ENCODE measurements around the gene CFAP20. TPM values are rescaled to one million over a fixed set of nuclear protein-coding genes. Genes with fewer than 3 reads are reported as not detected.

Gene CFAP20
- total RNA-seq, 1 experiment from 2014 or later, result 59.7 TPM

- ChIA-PET RAD21 (ENCODE audit: low non-redundant PET in 1 of 2, low total read pairs in 2 of 2, uncharacterized antibody in 2 of 2, unreplicated experiment in 2 of 2) (interaction anchor here in 1 of 2 experiments (1.4 kb wide), 1 partner anchor 97 kb away, joined by 3 read pairs; no protein-coding TSS in a partner anchor), POLR2A (interaction anchor here (0.8 to 1.3 kb wide), 2 partner anchors 97 to 543 kb away, joined by 3 to 4 read pairs; no protein-coding TSS in a partner anchor), CTCF (interaction anchor here (0.9 to 2.1 kb wide), 7 partner anchors 21 to 102 kb away, joined by 3 to 16 read pairs (median 4); no protein-coding TSS in a partner anchor)
- H3K9ac ChIP-seq (ENCODE audit: low read length), result no peak overlapping the region
- peaks cover 6 to 8% of the 10 kb centered on the region in 2 experiments; a peak in 2 of 4 replicates for H3K36me3 ChIP-seq (ENCODE audit: control insufficient read depth in 1 of 2, insufficient read depth in 2 of 2, low read length in 2 of 2)
- peaks cover 3 to 8% of the 10 kb centered on the region in 2 experiments; a peak in 2 of 4 replicates for H3K4me1 ChIP-seq (ENCODE audit: control insufficient read depth in 1 of 2, insufficient read depth in 2 of 2, low read length in 2 of 2)
- H4K20me1 ChIP-seq (ENCODE audit: insufficient read depth), result peaks cover 12% of the 10 kb centered on the region; the same call in 1 of the 2 replicates
- no peak overlapping the region for H2AFZ ChIP-seq (ENCODE audit: low read depth, low read length, poor library complexity, severe bottlenecking)
- intact Hi-C loops (cut with micrococcal nuclease), result no loop called here
- no TSS peak for BruUV-seq (replicated peaks)
- DNase-seq (ENCODE audit: low read depth, low spot score) (no peak), ATAC-seq (no peak)
- H3K9me3 ChIP-seq (ENCODE audit: control insufficient read depth in 1 of 2, insufficient read depth in 1 of 2, low read depth in 1 of 2, low read length in 2 of 2), result no peaks in the 10 kb centered on the region
- no peak overlapping the region for H3K4me3 ChIP-seq (replicated peaks in 1 of 2; ENCODE audit: low read depth in 1 of 2, low read length in 2 of 2)
- no peak overlapping the region for H3K4me2 ChIP-seq (ENCODE audit: low read length)
- TF ChIP-seq ZBTB33 (IDR thresholded peaks at IDR 0.05; ENCODE audit: extremely low read depth, insufficient replicate concordance, low read length) (no peak), YY1 (IDR thresholded peaks at IDR 0.05; ENCODE audit: extremely low read depth, insufficient replicate concordance, low read depth, low read length) (no peak), ZFX (IDR thresholded peaks at IDR 0.05) (no peak), CTCF (IDR thresholded peaks at IDR 0.05 in 2 of 3, conservative IDR thresholded peaks at IDR 0.05 in 1 of 3; ENCODE audit: borderline replicate concordance in 1 of 3, insufficient read depth in 1 of 3, low read depth in 2 of 3, low read length in 2 of 3) (no peak), JUND (IDR thresholded peaks at IDR 0.05) (no peak), ZNF274 (IDR thresholded peaks at IDR 0.05; ENCODE audit: low read depth, low read length) (no peak), POLR2A (IDR thresholded peaks at IDR 0.05; ENCODE audit: borderline replicate concordance, extremely low read depth, insufficient read depth, insufficient read length) (no peak), ATF3 (IDR thresholded peaks at IDR 0.05) (no peak), SRF (IDR thresholded peaks at IDR 0.05; ENCODE audit: low read depth) (no peak)
- H3K9me2 ChIP-seq (ENCODE audit: insufficient read depth), result no peaks in the 10 kb centered on the region
- H3K27ac ChIP-seq (ENCODE audit: low read depth, low read length), result no peak overlapping the region
- H3K79me2 ChIP-seq (ENCODE audit: insufficient read depth, low read length), result peaks cover 95% of the 10 kb centered on the region
- no peaks in the 10 kb centered on the region for H3K27me3 ChIP-seq (ENCODE audit: insufficient read depth, low read length)
Measured at GRCh38 chr16:58121132-58121531, 8.0 kb downstream of the CFAP20 start.

Measured in HCT116 (cell line).